HG02970 (cell line): Measurements from ENCODE around the gene PLA2G6.

Experiments used
- ATAC-seq: cut with Tn5 transposase; IDR thresholded peaks from one replicate; pipeline ENCODE4 v1.9.1; 2021; ENCODE audit warnings: mild to moderate bottlenecking, moderate library complexity, moderate number of reproducible peaks; ENCODE audit not compliant: unreplicated experiment, low FRiP score

PLA2G6 gene

GRCh38 chr22:38181453-38182200 is at the start of gene PLA2G6:
TSS of gene PLA2G6 (minus strand) at chr22:38181830. CDS start at chr22:38169426, 12,404 bp downstream.
- peak; percentile 93 for ATAC-seq

GRCh38 chr22:38230916-38231315 is 49.3 kb upstream of the PLA2G6 start:
- ATAC-seq = no peak

GRCh38 chr22:38230108-38230825 is 48.6 kb upstream of the PLA2G6 start:
- no peak for ATAC-seq

- no peak for ATAC-seq
Measured at GRCh38 chr22:38228873-38229740, 47.5 kb upstream of the PLA2G6 start.

- no peak for ATAC-seq
Measured at GRCh38 chr22:38228326-38228872, 46.8 kb upstream of the PLA2G6 start.

- ATAC-seq = no peak
Measured at GRCh38 chr22:38226853-38227649, 45.4 kb upstream of the PLA2G6 start.

- no peak for ATAC-seq
Measured at GRCh38 chr22:38223289-38223960, 41.8 kb upstream of the PLA2G6 start.

GRCh38 chr22:38222797-38223119 is 41.1 kb upstream of the PLA2G6 start:
- ATAC-seq = no peak

- ATAC-seq = no peak
Measured at GRCh38 chr22:38221908-38222796, 40.5 kb upstream of the PLA2G6 start.

- ATAC-seq = no peak
Measured at GRCh38 chr22:38221407-38221806, 39.8 kb upstream of the PLA2G6 start.

- ATAC-seq = no peak
Measured at GRCh38 chr22:38220653-38221386, 39.2 kb upstream of the PLA2G6 start.

GRCh38 chr22:38220163-38220562 is 38.5 kb upstream of the PLA2G6 start:
- no peak for ATAC-seq

- no peak for ATAC-seq
Measured at GRCh38 chr22:38219632-38220031, 38.0 kb upstream of the PLA2G6 start.

- no peak for ATAC-seq
Measured at GRCh38 chr22:38218661-38219622, 37.3 kb upstream of the PLA2G6 start.

GRCh38 chr22:38215156-38216038 is 33.8 kb upstream of the PLA2G6 start:
- ATAC-seq = no peak
